NT2/D1 (cell line): ENCODE data around the gene COLEC12.

Experiments used
- DNase-seq: peaks from one replicate; pipeline ENCODE4 v3.0.0-alpha.2; 2011; ENCODE audit warnings: low read depth, low spot score
- H3K27me3 ChIP-seq: 2 replicates; pipeline ENCODE4 v1.6.0; 2011; ENCODE audit warnings: mild to moderate bottlenecking; ENCODE audit not compliant: insufficient read length, insufficient read depth
- H3K36me3 ChIP-seq: 2 replicates; pipeline ENCODE4 v1.6.1; 2011; ENCODE audit warnings: mild to moderate bottlenecking, low read length, mixed read lengths; ENCODE audit not compliant: insufficient read depth, insufficient read length
- H3K4me1 ChIP-seq: 2 replicates; pipeline ENCODE4 v1.5.1; 2011; ENCODE audit not compliant: insufficient read depth, insufficient read length
- H3K4me3 ChIP-seq: 2 replicates; pipeline ENCODE4 v1.5.1; 2011; ENCODE audit warnings: low read depth; ENCODE audit not compliant: insufficient read length
- H3K9ac ChIP-seq: 2 replicates; pipeline ENCODE4 v1.6.0; 2011; ENCODE audit warnings: low read depth; ENCODE audit not compliant: insufficient read length
- H3K9me3 ChIP-seq: 2 replicates; pipeline ENCODE4 v1.5.1; 2011; ENCODE audit warnings: mild to moderate bottlenecking, low read length; ENCODE audit not compliant: insufficient read depth
- SUZ12 ChIP-seq: IDR thresholded peaks from 2 replicates; pipeline ENCODE4 v1.6.1; 2011; ENCODE audit not compliant: insufficient read length, insufficient read depth; ENCODE audit errors: extremely low read depth
- YY1 ChIP-seq: IDR thresholded peaks from 2 replicates; pipeline ENCODE4 v1.6.1; 2011; ENCODE audit not compliant: insufficient read length, insufficient read depth
- ZNF274 ChIP-seq: IDR thresholded peaks from 2 replicates; pipeline ENCODE4 v1.6.1; 2011; ENCODE audit warnings: mild to moderate bottlenecking, low read depth, low read length

COLEC12 gene

GRCh38 chr18:526681-527080 lies 26.2 kb upstream of the COLEC12 start:
- Histone ChIP-seq H3K27me3 (no peaks in the 10 kb centered on the region), H3K4me3 (no peak overlapping the region), H3K9me3 (no peaks in the 10 kb centered on the region), H3K9ac (no peak overlapping the region), H3K36me3 (no peaks in the 10 kb centered on the region), H3K4me1 (no peaks in the 10 kb centered on the region)
- DNase-seq: no peak
- TF ChIP-seq ZNF274 (no peak), SUZ12 (no peak), YY1 (no peak)

- Histone ChIP-seq H3K9me3 (no peaks in the 10 kb centered on the region), H3K4me3 (no peak overlapping the region), H3K27me3 (no peaks in the 10 kb centered on the region), H3K9ac (no peak overlapping the region), H3K4me1 (no peaks in the 10 kb centered on the region), H3K36me3 (no peaks in the 10 kb centered on the region)
- TF ChIP-seq YY1 (no peak), ZNF274 (no peak), SUZ12 (no peak)
- no peak for DNase-seq
Measured at GRCh38 chr18:525036-525797, 24.7 kb upstream of the COLEC12 start.

GRCh38 chr18:524466-524865 lies 24.0 kb upstream of the COLEC12 start:
- H3K4me3 ChIP-seq: no peak overlapping the region
- DNase-seq: no peak
- no peaks in the 10 kb centered on the region for H3K9me3 ChIP-seq
- no peak overlapping the region for H3K9ac ChIP-seq
- H3K4me1 ChIP-seq: no peaks in the 10 kb centered on the region
- H3K27me3 ChIP-seq: no peaks in the 10 kb centered on the region
- no peaks in the 10 kb centered on the region for H3K36me3 ChIP-seq
- TF ChIP-seq SUZ12 (no peak), ZNF274 (no peak), YY1 (no peak)

- H3K4me3 ChIP-seq: no peak overlapping the region
- no peak for DNase-seq
- no peaks in the 10 kb centered on the region for H3K4me1 ChIP-seq
- no peaks in the 10 kb centered on the region for H3K9me3 ChIP-seq
- no peaks in the 10 kb centered on the region for H3K27me3 ChIP-seq
- no peaks in the 10 kb centered on the region for H3K36me3 ChIP-seq
- no peak overlapping the region for H3K9ac ChIP-seq
- TF ChIP-seq SUZ12 (no peak), ZNF274 (no peak), YY1 (no peak)
Measured at GRCh38 chr18:523561-523960, 23.1 kb upstream of the COLEC12 start.

GRCh38 chr18:519019-519879 lies 18.7 kb upstream of the COLEC12 start:
- Histone ChIP-seq H3K36me3 (no peaks in the 10 kb centered on the region), H3K9ac (no peak overlapping the region), H3K27me3 (no peaks in the 10 kb centered on the region), H3K9me3 (no peaks in the 10 kb centered on the region; the same call in 1 of the 2 replicates), H3K4me1 (no peaks in the 10 kb centered on the region), H3K4me3 (no peak overlapping the region)
- TF ChIP-seq ZNF274: no peak
- DNase-seq: no peak

GRCh38 chr18:518081-518480 lies 17.6 kb upstream of the COLEC12 start:
- Histone ChIP-seq H3K9me3 (peaks cover 6% of the 10 kb centered on the region; the same call in 1 of the 2 replicates), H3K36me3 (no peaks in the 10 kb centered on the region), H3K27me3 (no peaks in the 10 kb centered on the region), H3K4me1 (no peaks in the 10 kb centered on the region), H3K4me3 (no peak overlapping the region), H3K9ac (no peak overlapping the region)
- DNase-seq: no peak
- TF ChIP-seq YY1 (no peak), SUZ12 (no peak), ZNF274 (no peak)

GRCh38 chr18:515838-516237 lies 15.3 kb upstream of the COLEC12 start:
- Histone ChIP-seq H3K4me1 (no peaks in the 10 kb centered on the region), H3K36me3 (no peaks in the 10 kb centered on the region), H3K9ac (no peak overlapping the region), H3K4me3 (no peak overlapping the region), H3K9me3 (peaks cover 6% of the 10 kb centered on the region; the same call in 1 of the 2 replicates), H3K27me3 (no peaks in the 10 kb centered on the region)
- DNase-seq: no peak
- no peak for TF ChIP-seq YY1
